Gastrocnemius medialis (tissue), 4 donors: Measurements from ENCODE around the gene CATSPERZ.

ENCODE experiments used
- CTCF ChIP-seq, 5 experiments: fragments of 450-650 bp in 3 of 5; fragments of 200-600 bp in 2 of 5; sonication (generic) in 2 of 5; IDR thresholded peaks in 4 of 5; conservative IDR thresholded peaks in 1 of 5; 1 replicate in 4 of 5; 2 replicates in 1 of 5; pipeline ENCODE4 v1.5.1; 2016 to 2019; ENCODE audit warnings: antibody characterized with exemption in 5 of 5, mild to moderate bottlenecking in 3 of 5, moderate library complexity in 3 of 5
- POLR2A ChIP-seq, 2 donors: fragments of 450-650 bp; IDR thresholded peaks; one replicate each; pipeline ENCODE4 v1.6.1; 2017; ENCODE audit warnings: antibody characterized with exemption in 2 of 2, mild to moderate bottlenecking in 2 of 2, moderate library complexity in 2 of 2

GRCh38 chr11:64339286-64339685 is 39.1 kb downstream of the CATSPERZ start:
- TF ChIP-seq CTCF (IDR thresholded peaks at IDR 0.05 in 4 of 5, conservative IDR thresholded peaks at IDR 0.05 in 1 of 5), result no peak
- TF ChIP-seq POLR2A (IDR thresholded peaks at IDR 0.05), result no peak
